ENCODE results near the gene KRT9.

DNA sequence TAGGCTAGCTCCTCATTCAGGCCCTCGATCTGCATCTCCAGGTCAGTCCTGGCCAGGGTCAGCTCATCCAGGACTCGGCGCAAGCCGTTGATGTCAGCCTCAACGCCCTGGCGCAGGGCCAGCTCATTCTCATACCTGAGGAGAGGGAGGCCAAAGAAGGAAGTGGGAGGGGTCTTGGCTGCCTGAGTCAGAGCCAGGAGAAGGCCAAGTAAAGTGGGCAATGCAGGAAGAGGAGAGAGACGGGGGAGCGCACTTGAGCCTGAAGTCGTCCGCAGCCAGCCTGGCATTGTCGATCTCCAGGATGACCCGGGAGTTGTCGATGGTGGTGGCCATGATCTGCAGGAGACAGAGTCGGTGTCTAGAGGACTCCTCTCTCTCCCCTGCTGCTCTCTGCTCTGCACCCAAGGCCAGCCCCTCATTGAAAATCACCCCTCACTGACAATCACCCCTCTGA, 55.0 kb downstream of the KRT9 start:
- no peak for TF ChIP-seq EZH2 (IDR thresholded peaks at IDR 0.05; ENCODE audit: low read length, missing control alignments)
- TF ChIP-seq, protein P1, sequence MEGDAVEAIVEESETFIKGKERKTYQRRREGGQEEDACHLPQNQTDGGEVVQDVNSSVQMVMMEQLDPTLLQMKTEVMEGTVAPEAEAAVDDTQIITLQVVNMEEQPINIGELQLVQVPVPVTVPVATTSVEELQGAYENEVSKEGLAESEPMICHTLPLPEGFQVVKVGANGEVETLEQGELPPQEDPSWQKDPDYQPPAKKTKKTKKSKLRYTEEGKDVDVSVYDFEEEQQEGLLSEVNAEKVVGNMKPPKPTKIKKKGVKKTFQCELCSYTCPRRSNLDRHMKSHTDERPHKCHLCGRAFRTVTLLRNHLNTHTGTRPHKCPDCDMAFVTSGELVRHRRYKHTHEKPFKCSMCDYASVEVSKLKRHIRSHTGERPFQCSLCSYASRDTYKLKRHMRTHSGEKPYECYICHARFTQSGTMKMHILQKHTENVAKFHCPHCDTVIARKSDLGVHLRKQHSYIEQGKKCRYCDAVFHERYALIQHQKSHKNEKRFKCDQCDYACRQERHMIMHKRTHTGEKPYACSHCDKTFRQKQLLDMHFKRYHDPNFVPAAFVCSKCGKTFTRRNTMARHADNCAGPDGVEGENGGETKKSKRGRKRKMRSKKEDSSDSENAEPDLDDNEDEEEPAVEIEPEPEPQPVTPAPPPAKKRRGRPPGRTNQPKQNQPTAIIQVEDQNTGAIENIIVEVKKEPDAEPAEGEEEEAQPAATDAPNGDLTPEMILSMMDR (conservative IDR thresholded peaks at IDR 0.05 in 1 of 2, IDR thresholded peaks at IDR 0.05 in 1 of 2; ENCODE audit: low read depth in 1 of 2, low read length in 2 of 2): no peak
